Heart right ventricle (tissue), 16 donors: ENCODE data around the gene TMEM273. TPM values are rescaled to one million over a fixed set of nuclear protein-coding genes. Genes with fewer than 3 reads are reported as not detected.
A peak's percentile ranks its signal among the peaks of the same experiment; 100 is the strongest.

Experiments
- ATAC-seq, 8 donors: fragments of 200-7000 bp; cut with Tn5 transposase; one replicate each; pipeline ENCODE4 v1.9.1; 2020; ENCODE audit warnings: mild to moderate bottlenecking in 8 of 8, moderate library complexity in 8 of 8, moderate number of reproducible peaks in 1 of 8
- DNase-seq, 2 donors: peaks; one replicate each; pipeline ENCODE4 v3.0.0-alpha.2; 2020
- H3K27ac ChIP-seq, 10 donors: fragments of 200-600 bp; sonication (generic) in 2 of 10; one replicate each; pipeline versions ENCODE4 v1.5.0 to v1.8.0; 2020 to 2022; ENCODE audit warnings: mild to moderate bottlenecking in 3 of 10
- H3K27me3 ChIP-seq, 7 donors: fragments of 200-600 bp; one replicate each; pipeline ENCODE4 v1.8.0; 2021 to 2022; ENCODE audit warnings: mild to moderate bottlenecking in 2 of 7
- H3K36me3 ChIP-seq, 9 donors: fragments of 200-600 bp; sonication (generic) in 1 of 9; one replicate each; pipeline versions ENCODE4 v1.5.0 to v1.8.0; 2020 to 2022; ENCODE audit warnings: mild to moderate bottlenecking in 2 of 9
- H3K4me1 ChIP-seq, 9 donors: fragments of 200-600 bp; sonication (generic) in 1 of 9; one replicate each; pipeline versions ENCODE4 v1.5.0 to v1.8.0; 2020 to 2022; ENCODE audit warnings: mild to moderate bottlenecking in 4 of 9
- H3K4me3 ChIP-seq, 10 donors: fragments of 200-600 bp; sonication (generic) in 2 of 10; one replicate each; pipeline versions ENCODE4 v1.5.0 to v1.8.0; 2020 to 2022; ENCODE audit warnings: mild to moderate bottlenecking in 7 of 10, moderate library complexity in 2 of 10
- H3K9me3 ChIP-seq, 11 donors: fragments of 200-600 bp in 10 of 11; sonication (generic) in 2 of 11; one replicate each; pipeline versions ENCODE4 v1.5.0 to v1.8.0; 2013 to 2022; ENCODE audit warnings: mild to moderate bottlenecking in 2 of 11, control low read depth in 1 of 11, moderate library complexity in 1 of 11
- CTCF ChIP-seq, 9 donors: fragments of 200-600 bp; sonication (generic) in 2 of 9; IDR thresholded peaks; one replicate each; pipeline versions ENCODE4 v1.5.0 to v1.8.0; 2021 to 2022; ENCODE audit warnings: antibody characterized with exemption in 9 of 9, mild to moderate bottlenecking in 5 of 9, moderate library complexity in 1 of 9
- whole genome bisulfite sequencing, 2 donors: extraction: QIAGEN DNeasy Blood & Tissue Kit; methylation state at CpG; one replicate each; pipeline ENCODE4 v1.1.7; 2013; ENCODE audit warnings: inconsistent platforms in 1 of 2; 5-methylcytosine and 5-hydroxymethylcytosine counted together
- intact Hi-C, 10 donors: fragments of 100-400 bp; cut with DNase I; formaldehyde crosslinking; loops; one replicate each; pipeline versions ENCODE4 v1.11.1 to v1.14.2; 2022
- polyA plus RNA-seq, 2 donors: library from polyadenylated mRNA; stranded (reverse); fragments of 200-250 nt; gene quantifications; one replicate each; pipeline ENCODE4 v1.2.3, GENCODE V29; 2013
- total RNA-seq, 10 donors: library from RNA; stranded (reverse); fragmentation: NEBNext Ultra II Directional in 3 of 10; extraction: Animal tissue kit (Norgen Biotek cat#: 25700) in 3 of 10; gene quantifications; one replicate each; pipeline versions ENCODE4 v1.2.1 to v1.2.4, GENCODE V29; 2021 to 2023
- donor health status: Arrhythmogenic right ventricular cardiomyopathy.
- donor health status: ischemic (EF 13 %, LVEDD 7.1; RV severe dilation, severe dysfunction).
- donor health status: healthy with polysubstance abuse.
- donor health status: DM: no; HTN: yes; CAD: no.
- donor health status: DM: no; HTN: no; CAD: no.
- donor health status: ischemic (EF 25% LVEDD 6.9; RV normal size, moderate dysfunction).
- donor health status: ischemic (EF 25% LVEDD 5.7; RV mildly dilated, moderate dysfunction).
- donor health status: healthy.
- donor health status: DM: yes; HTN: yes; CAD: no.
- donor health status: Ischemic cardiomyopathy.
- donor health status: ischemic (EF 35%, LVEDD 5.7; RV mildly dilated, moderate dysfunction).
- donor health status: nonischemic (EF 11% LVEDD 7.7; RV severe dilation, severe dysfunction).
- donor health status: DM: yes; HTN: yes; CAD: no.
- donor health status: PGD.
- donor health status: ischemic (EF 29% LVEDD 5.4; RV normal size, mild dysfunction).
- donor health status: nonischemic (EF 23%, LVEDD 6.1; RV moderate dilation, normal function).

Gene TMEM273
- total and polyA plus RNA-seq, 12 donors = 10.9 to 28.5 (median 19.0) TPM

- Histone ChIP-seq H3K36me3 (no peaks in the 10 kb centered on the region), H3K27ac (no peak overlapping the region), H3K4me3 (no peak overlapping the region), H3K4me1 (peaks cover 0 to 4% (median 0%) of the 10 kb centered on the region in 9 donors), H3K27me3 (no peaks in the 10 kb centered on the region), H3K9me3 (no peaks in the 10 kb centered on the region)
- WGBS, 2 donors = 89 to 96% methylated on average over 3 of the region's 3 CpGs
- intact Hi-C loops = loop anchor here in 4 of 10 donors (10.0 kb wide), 4 partner anchors 92 to 302 kb away; partner anchors contain the start of gene DRGX (in 1 of the 4)
- no peak for TF ChIP-seq CTCF (IDR thresholded peaks at IDR 0.05)
- DNase-seq = no peak
- ATAC-seq = no peak
Observed at GRCh38 chr10:49213211-49213610, 25.0 kb upstream of the TMEM273 start.

GRCh38 chr10:49212783-49213182 lies 24.6 kb upstream of the TMEM273 start:
- no peak for TF ChIP-seq CTCF (IDR thresholded peaks at IDR 0.05)
- Histone ChIP-seq H3K36me3 (no peaks in the 10 kb centered on the region), H3K4me1 (peaks cover 0 to 8% (median 0%) of the 10 kb centered on the region in 9 donors), H3K27ac (no peak overlapping the region), H3K4me3 (no peak overlapping the region), H3K9me3 (no peaks in the 10 kb centered on the region), H3K27me3 (no peaks in the 10 kb centered on the region)
- no peak for DNase-seq
- intact Hi-C loops = loop anchor here in 4 of 10 donors (10.0 kb wide), 4 partner anchors 92 to 302 kb away; partner anchors contain the start of gene DRGX (in 1 of the 4)
- ATAC-seq = no peak
- 51 to 59% methylated on average over 1 of the region's 1 CpG for WGBS, 2 donors

DNA sequence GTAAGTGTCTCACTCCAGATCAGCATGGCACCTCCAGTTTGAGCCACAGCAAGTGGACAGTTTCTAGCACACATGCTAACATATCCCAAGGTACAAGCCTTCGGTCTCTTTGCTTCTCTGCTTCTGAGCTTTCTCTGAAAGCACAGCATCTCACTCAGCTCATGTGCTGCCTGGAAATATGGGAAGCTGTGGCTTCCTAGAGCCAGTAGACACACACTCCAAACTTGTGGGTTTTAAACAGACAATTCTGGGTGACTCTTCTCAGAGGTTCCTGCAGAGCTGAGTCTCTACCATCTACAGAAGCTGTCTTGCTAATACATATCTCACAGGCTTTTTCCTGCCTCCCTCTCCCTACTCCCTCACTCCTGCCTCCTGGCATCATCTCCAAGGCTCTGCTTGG lies 23.9 kb upstream of the TMEM273 start:
- ATAC-seq = no peak
- H3K9me3 ChIP-seq = no peaks in the 10 kb centered on the region
- intact Hi-C loops = loop anchor here in 4 of 10 donors (10.0 kb wide), 4 partner anchors 93 to 303 kb away; partner anchors contain the start of gene DRGX (in 1 of the 4)
- no peaks in the 10 kb centered on the region for H3K36me3 ChIP-seq
- TF ChIP-seq CTCF (IDR thresholded peaks at IDR 0.05) = no peak
- DNase-seq = no peak
- 96 to 100% methylated on average over 1 of the region's 1 CpG for WGBS, 2 donors
- H3K27ac ChIP-seq = no peak overlapping the region
- H3K27me3 ChIP-seq = no peaks in the 10 kb centered on the region
- no peak overlapping the region for H3K4me3 ChIP-seq
- peaks cover 0 to 12% (median 0%) of the 10 kb centered on the region in 9 donors for H3K4me1 ChIP-seq

DNA sequence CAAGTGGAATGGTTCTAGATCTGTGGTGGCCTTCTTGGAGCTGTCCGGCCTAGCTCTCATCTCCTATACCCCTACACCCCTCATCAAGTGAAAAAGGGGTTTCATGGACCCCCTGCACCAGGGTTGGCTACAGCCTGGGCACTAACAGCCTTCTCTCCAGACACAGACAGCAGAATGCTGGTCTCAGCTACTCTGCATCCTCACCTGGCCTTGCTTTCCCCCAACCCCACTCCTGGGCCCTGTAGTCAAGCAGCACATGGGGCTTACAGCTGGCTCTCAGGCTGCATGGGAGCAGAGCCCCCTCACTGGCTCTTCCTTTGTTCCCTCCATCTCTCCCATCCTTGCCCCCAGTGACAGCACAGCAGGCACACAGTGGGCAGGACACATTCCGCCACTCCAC lies 20.8 kb upstream of the TMEM273 start:
- no peak for TF ChIP-seq CTCF (IDR thresholded peaks at IDR 0.05)
- DNase-seq = no peak
- no peak overlapping the region for H3K4me3 ChIP-seq
- H3K27me3 ChIP-seq = no peaks in the 10 kb centered on the region
- 94 to 100% methylated on average over 2 of the region's 2 CpGs for WGBS, 2 donors
- peak in 1 of 8 donors; percentile 19 for ATAC-seq
- no peaks in the 10 kb centered on the region for H3K36me3 ChIP-seq
- H3K4me1 ChIP-seq = peaks cover 0 to 12% (median 0%) of the 10 kb centered on the region in 9 donors
- H3K9me3 ChIP-seq = peaks cover 0 to 6% (median 0%) of the 10 kb centered on the region in 11 donors
- intact Hi-C loops = no loop called here
- no peak overlapping the region for H3K27ac ChIP-seq
